Nephron (organoid): Measurements from ENCODE around the gene NRG2.

Experiments used
- H3K27ac Mint-ChIP-seq, 3 experiments: 2 replicates each; pipeline ENCODE4 v1.8.0; 2020; ENCODE audit warnings: mixed read lengths in 3 of 3, mild to moderate bottlenecking in 2 of 3, moderate library complexity in 1 of 3
- H3K27me3 Mint-ChIP-seq: 2 replicates; pipeline ENCODE4 v1.8.0; 2021; ENCODE audit warnings: low read depth, mild to moderate bottlenecking, moderate library complexity, mixed read lengths
- H3K36me3 Mint-ChIP-seq: 2 replicates; pipeline ENCODE4 v1.8.0; 2020; ENCODE audit warnings: low read depth, mixed read lengths
- H3K4me1 Mint-ChIP-seq: 2 replicates; pipeline ENCODE4 v1.8.0; 2020; ENCODE audit warnings: mixed read lengths
- H3K4me3 Mint-ChIP-seq, 3 experiments: 2 replicates each; pipeline ENCODE4 v1.8.0; 2020; ENCODE audit warnings: mild to moderate bottlenecking in 3 of 3, mixed read lengths in 3 of 3, moderate library complexity in 2 of 3
- H3K9me3 Mint-ChIP-seq: 2 replicates; pipeline ENCODE4 v1.8.0; 2020; ENCODE audit warnings: mixed read lengths
- CTCF ChIP-seq, 3 experiments: fragments of 200-600 bp; sonication (generic); IDR thresholded peaks; one replicate each; pipeline ENCODE4 v1.5.0; 2021; ENCODE audit warnings: antibody characterized with exemption in 3 of 3; ENCODE audit not compliant: unreplicated experiment in 3 of 3

Gene NRG2

DNA sequence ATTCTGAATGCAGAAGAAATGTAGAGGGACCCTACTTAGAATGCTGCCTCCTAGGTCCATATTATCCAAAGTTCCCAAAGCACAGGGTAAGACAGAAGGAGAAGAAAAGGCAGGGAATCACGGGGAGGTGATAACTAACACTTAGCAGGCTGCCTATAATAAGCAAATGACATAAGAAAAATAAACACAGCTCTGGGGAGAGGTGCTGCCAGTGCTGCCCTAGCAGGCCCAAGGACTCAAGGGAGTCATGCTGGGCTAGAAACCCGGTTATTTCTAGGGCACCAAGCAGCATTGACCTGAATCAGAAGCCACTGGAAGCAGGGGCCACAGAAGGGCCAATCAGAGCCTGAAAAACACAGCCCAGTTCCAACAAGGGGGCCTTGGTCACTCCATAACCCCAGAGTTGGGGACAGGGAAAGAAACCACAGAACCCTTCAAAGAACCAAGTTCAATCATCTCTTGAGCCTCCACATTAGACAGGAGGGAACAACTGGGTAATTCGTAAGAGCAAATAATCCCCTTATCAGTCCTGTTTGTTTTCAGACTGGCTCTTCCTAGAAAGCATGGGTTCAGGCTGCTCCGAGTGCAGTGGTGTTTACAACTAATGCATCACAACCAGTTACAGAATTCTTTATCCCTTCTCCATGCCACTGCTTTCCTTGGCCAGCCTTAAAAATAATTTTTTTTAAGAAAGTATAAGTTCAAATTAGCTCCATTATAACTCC, 24.0 kb downstream of the NRG2 start:
- Mint-ChIP-seq H3K27ac (no peak overlapping the region), H3K36me3 (no peaks in the 10 kb centered on the region), H3K4me1 (no peaks in the 10 kb centered on the region), H3K4me3 (no peak overlapping the region), H3K27me3 (no peaks in the 10 kb centered on the region), H3K9me3 (no peaks in the 10 kb centered on the region)
- TF ChIP-seq CTCF (IDR thresholded peaks at IDR 0.05; ENCODE audit: unreplicated experiment in 3 of 3), result no peak

- H3K27me3 Mint-ChIP-seq, result no peaks in the 10 kb centered on the region
- no peaks in the 10 kb centered on the region for H3K9me3 Mint-ChIP-seq
- no peaks in the 10 kb centered on the region for H3K4me1 Mint-ChIP-seq
- H3K4me3 Mint-ChIP-seq, result no peak overlapping the region
- TF ChIP-seq CTCF (IDR thresholded peaks at IDR 0.05; ENCODE audit: unreplicated experiment in 3 of 3), result no peak
- no peak overlapping the region for H3K27ac Mint-ChIP-seq
- no peaks in the 10 kb centered on the region for H3K36me3 Mint-ChIP-seq
These were observed 24.6 kb downstream of the NRG2 start for GRCh38 chr5:140018517-140018916.

- Mint-ChIP-seq H3K36me3 (no peaks in the 10 kb centered on the region), H3K4me1 (no peaks in the 10 kb centered on the region), H3K9me3 (no peaks in the 10 kb centered on the region), H3K4me3 (no peak overlapping the region), H3K27ac (no peak overlapping the region), H3K27me3 (no peaks in the 10 kb centered on the region)
- no peak for TF ChIP-seq CTCF (IDR thresholded peaks at IDR 0.05; ENCODE audit: unreplicated experiment in 3 of 3)
These were observed 25.0 kb downstream of the NRG2 start for GRCh38 chr5:140018096-140018481.

GRCh38 chr5:140017397-140018095, 25.6 kb downstream of the NRG2 start:
- Mint-ChIP-seq H3K4me3 (no peak overlapping the region), H3K27me3 (no peaks in the 10 kb centered on the region), H3K9me3 (no peaks in the 10 kb centered on the region), H3K36me3 (no peaks in the 10 kb centered on the region), H3K27ac (no peak overlapping the region), H3K4me1 (no peaks in the 10 kb centered on the region)
- TF ChIP-seq CTCF (IDR thresholded peaks at IDR 0.05; ENCODE audit: unreplicated experiment in 3 of 3), result no peak

GRCh38 chr5:140015706-140016105, 27.4 kb downstream of the NRG2 start:
- H3K27ac Mint-ChIP-seq, result no peak overlapping the region
- no peaks in the 10 kb centered on the region for H3K36me3 Mint-ChIP-seq
- H3K9me3 Mint-ChIP-seq, result no peaks in the 10 kb centered on the region
- no peaks in the 10 kb centered on the region for H3K27me3 Mint-ChIP-seq
- no peak overlapping the region for H3K4me3 Mint-ChIP-seq
- TF ChIP-seq CTCF (IDR thresholded peaks at IDR 0.05; ENCODE audit: unreplicated experiment in 3 of 3), result no peak
- no peaks in the 10 kb centered on the region for H3K4me1 Mint-ChIP-seq

DNA sequence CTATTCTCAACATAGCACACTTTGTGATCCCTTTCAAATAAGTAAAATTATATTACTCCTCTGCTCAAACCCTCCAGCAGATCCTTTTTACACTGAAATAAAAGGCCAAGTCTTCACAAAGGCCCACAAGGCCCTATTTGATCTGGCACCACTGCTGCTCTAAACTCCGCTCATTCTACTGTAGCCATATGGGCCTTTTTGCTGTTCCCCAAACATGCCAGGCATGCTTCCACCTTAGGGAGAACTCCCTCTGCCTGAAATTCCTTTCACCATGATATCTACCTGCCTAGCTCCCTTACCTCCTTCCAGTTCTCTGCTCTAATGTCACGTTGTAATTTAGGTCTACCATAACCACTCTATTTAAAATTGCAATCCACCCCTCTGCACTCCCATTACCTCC, 28.3 kb downstream of the NRG2 start:
- no peaks in the 10 kb centered on the region for H3K4me1 Mint-ChIP-seq
- TF ChIP-seq CTCF (IDR thresholded peaks at IDR 0.05; ENCODE audit: unreplicated experiment in 3 of 3), result no peak
- peaks cover 2% of the 10 kb centered on the region for H3K27me3 Mint-ChIP-seq
- H3K27ac Mint-ChIP-seq, result no peak overlapping the region
- H3K9me3 Mint-ChIP-seq, result no peaks in the 10 kb centered on the region
- no peaks in the 10 kb centered on the region for H3K36me3 Mint-ChIP-seq
- H3K4me3 Mint-ChIP-seq, result no peak overlapping the region
